SH-SY5Y (cell line): ENCODE data around the gene EEFSEC.

ENCODE experiments used
- GATA2 ChIP-seq: IDR thresholded peaks from 2 replicates; pipeline ENCODE4 v1.6.1; 2011; ENCODE audit warnings: mild to moderate bottlenecking, low read depth, low read length
- GATA3 ChIP-seq: IDR thresholded peaks from 2 replicates; pipeline ENCODE4 v1.6.1; 2011; ENCODE audit warnings: low read depth, mild to moderate bottlenecking, low read length, moderate library complexity

EEFSEC gene

GRCh38 chr3:128324911-128325592, 171.8 kb downstream of the EEFSEC start:
- TF ChIP-seq GATA2 (no peak), GATA3 (no peak)

GRCh38 chr3:128326051-128326823, 173.0 kb downstream of the EEFSEC start:
- TF ChIP-seq GATA3 (no peak), GATA2 (no peak)

GRCh38 chr3:128327606-128328031, 174.3 kb downstream of the EEFSEC start:
- TF ChIP-seq GATA2: no peak
- no peak for TF ChIP-seq GATA3

- no peak for TF ChIP-seq GATA2
- no peak for TF ChIP-seq GATA3
These were observed 175.5 kb downstream of the EEFSEC start for GRCh38 chr3:128328546-128329458.

- TF ChIP-seq GATA3 (no peak), GATA2 (no peak)
These were observed 176.4 kb downstream of the EEFSEC start for GRCh38 chr3:128329491-128330213.

- TF ChIP-seq GATA3 (no peak), GATA2 (no peak)
These were observed 177.0 kb downstream of the EEFSEC start for GRCh38 chr3:128330214-128330842.

- TF ChIP-seq GATA2: no peak
- no peak for TF ChIP-seq GATA3
These were observed 180.9 kb downstream of the EEFSEC start for GRCh38 chr3:128334086-128334645.

- TF ChIP-seq GATA3: no peak
- TF ChIP-seq GATA2: no peak
These were observed 181.5 kb downstream of the EEFSEC start for GRCh38 chr3:128334766-128335165.

- TF ChIP-seq GATA3: no peak
- no peak for TF ChIP-seq GATA2
These were observed 182.5 kb downstream of the EEFSEC start for GRCh38 chr3:128335621-128336296.

- no peak for TF ChIP-seq GATA2
These were observed 183.3 kb downstream of the EEFSEC start for GRCh38 chr3:128336337-128337156.

- TF ChIP-seq GATA2: no peak
These were observed 184.0 kb downstream of the EEFSEC start for GRCh38 chr3:128337305-128337704.
